DMS153 treated with DMSO at 0.1 percent for 48 hours (cell line): ENCODE results near the gene GNG7.
A peak's percentile ranks its signal among the peaks of the same experiment; 100 is the strongest.
"Not testable (repeated sequence)": the region's sequence is repeated elsewhere in the genome, so short reads cannot be mapped to it uniquely, and the experiment has no call there.

Source experiments
- DNase-seq: peaks from one replicate; lab custom pipeline; 2025; ENCODE audit not compliant: unreplicated experiment; lab: John Stamatoyannopoulos, UW

The GNG7 gene

DNA sequence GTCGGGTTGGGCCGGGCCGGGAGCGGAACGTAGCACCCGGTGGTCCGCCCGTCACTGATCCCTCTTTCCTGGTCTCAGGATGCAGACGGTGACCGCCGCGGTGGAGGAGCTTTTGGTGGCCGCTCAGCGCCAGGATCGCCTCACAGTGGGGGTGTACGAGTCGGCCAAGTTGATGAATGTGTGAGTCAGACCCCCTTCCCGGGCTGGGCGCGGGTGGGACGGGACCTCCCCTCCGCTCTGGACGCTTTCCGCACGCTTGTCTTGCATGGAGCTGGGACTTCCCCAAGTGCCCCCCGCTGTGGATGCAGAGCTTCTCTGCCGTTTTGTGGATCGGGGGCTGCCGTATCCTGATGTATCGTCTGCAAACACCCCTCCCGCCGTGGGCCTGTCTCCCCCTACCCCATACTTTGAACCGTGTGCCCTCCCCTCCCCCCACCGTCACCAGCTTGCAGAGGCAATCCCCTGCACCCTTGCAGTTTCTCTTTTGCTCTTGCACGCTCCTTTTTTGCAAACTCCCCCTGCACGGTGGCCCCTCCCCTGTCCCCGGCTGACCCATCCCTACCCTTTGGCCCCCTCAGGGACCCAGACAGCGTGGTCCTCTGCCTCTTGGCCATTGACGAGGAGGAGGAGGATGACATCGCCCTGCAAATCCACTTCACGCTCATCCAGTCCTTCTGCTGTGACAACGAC, 225.9 kb downstream of the GNG7 start:
- DNase-seq = no peak

DNA sequence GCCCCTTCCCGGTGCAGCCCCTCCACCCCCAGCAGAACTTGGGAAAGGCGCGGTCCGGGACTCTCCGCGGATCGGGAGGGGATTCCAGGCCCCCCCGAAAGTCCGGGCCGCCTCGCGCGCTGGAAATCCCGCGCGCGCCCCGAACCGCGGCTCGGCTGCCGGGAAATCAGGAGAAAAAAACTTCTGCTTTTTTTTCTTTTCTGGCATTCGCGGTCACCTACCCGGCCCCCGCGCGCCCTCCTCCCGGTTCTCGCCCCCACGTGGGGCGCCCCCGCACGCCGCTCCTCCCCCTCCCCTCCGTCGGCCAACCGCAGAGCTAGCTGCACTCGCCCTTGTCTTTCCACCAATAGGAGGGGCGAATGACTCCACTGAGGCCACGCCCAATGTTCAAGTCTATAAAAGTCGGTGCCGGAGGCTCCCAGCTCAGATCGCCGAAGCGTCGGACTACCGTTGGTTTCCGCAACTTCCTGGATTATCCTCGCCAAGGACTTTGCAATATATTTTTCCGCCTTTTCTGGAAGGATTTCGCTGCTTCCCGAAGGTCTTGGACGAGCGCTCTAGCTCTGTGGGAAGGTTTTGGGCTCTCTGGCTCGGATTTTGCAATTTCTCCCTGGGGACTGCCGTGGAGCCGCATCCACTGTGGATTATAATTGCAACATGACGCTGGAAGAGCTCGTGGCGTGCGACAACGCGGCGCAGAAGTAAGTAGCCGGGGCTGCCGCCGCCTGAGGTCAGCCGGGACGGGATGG, 226.6 kb downstream of the GNG7 start, which contains the start of gene GADD45B:
TSS of gene GADD45B (plus strand) at position 426 of the 749 bp plus-strand sequence. CDS start at position 658, 232 bp downstream.
- DNase-seq = peak; percentile 93

DNA sequence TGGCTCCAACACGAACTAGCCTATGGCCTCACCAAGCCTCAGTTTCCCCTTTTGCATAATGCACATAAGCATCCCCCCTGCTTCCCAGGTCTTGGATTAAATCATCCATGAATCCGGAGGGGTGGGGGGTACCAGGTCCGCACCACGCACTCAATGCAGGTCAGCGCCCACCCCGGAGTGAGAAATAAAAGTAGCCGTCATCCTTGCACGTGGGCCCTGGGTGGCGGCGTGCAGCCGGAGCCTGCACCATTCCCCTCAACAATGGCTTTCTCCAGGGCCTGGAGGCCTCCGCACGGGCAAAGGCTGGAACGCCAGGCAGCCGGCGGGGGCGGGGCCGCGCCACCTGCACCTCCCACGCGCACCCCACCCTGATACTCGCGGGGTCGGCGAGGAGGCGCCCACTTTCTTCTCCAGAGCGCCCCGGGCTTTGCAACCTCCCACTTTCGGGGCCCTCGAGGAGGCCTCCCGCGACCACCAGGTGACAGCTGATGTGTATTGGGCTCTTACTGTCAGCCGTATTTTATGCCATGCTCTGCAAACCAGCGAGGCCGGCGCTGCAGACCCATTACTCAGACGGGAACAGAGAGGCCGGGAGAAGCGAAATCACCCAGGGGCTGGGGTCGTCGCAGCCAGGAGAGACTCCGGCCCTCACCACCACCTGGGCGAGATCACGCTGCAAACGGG, 227.3 kb downstream of the GNG7 start:
- DNase-seq = no peak

DNA sequence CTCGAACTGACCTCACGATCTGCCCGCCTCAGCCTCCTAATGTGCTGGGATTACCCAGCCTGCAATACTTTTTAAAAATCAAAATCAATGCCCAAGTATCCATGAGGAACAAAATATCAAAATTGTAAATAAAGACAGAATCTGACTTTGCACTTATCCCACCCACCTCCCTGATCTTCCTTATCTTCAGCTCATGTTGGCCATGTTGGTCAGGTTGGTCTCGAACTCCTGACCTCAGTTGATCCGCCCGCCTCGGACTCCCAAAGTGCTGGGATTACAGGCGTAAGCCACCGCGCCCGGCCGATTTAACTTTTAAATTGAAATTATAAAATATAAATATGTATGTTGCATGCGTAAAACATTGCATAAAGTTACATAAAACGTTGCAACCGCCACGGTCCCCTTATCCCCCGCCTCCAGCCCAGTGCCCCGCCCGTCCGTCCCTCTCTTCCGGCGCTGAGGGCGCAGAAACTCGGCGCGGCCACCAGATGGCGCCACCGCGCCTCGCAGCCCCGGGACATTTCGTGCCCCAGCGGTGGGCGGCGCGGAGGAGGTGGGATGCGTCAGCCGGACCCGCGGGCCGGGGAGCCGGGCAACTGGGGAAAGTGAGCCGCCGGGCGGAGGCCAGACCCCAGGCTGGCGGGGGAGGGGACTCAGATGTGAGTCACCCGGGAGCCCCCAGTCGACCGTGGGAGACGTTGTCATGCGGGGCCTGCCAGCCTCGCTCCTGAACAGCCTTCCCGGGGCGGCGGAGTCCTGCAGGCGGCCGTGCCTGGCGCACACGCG, 228.1 kb downstream of the GNG7 start:
- peak; percentile 51 for DNase-seq

DNA sequence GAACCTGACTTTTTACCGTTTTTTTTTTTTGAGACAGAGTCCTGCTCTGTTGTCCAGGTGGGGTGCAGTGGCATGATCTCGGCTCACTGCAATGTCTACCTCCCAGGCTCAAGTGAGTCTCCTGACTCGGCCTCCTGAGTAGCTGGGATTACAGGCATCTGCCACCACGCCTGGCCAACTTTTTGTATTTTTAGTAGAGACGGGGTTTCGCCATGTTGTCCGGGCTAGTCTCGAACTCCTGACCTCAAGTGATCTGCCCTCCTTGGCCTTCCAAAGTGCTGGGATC, 232.6 kb downstream of the GNG7 start:
- DNase-seq = not testable (repeated sequence)

DNA sequence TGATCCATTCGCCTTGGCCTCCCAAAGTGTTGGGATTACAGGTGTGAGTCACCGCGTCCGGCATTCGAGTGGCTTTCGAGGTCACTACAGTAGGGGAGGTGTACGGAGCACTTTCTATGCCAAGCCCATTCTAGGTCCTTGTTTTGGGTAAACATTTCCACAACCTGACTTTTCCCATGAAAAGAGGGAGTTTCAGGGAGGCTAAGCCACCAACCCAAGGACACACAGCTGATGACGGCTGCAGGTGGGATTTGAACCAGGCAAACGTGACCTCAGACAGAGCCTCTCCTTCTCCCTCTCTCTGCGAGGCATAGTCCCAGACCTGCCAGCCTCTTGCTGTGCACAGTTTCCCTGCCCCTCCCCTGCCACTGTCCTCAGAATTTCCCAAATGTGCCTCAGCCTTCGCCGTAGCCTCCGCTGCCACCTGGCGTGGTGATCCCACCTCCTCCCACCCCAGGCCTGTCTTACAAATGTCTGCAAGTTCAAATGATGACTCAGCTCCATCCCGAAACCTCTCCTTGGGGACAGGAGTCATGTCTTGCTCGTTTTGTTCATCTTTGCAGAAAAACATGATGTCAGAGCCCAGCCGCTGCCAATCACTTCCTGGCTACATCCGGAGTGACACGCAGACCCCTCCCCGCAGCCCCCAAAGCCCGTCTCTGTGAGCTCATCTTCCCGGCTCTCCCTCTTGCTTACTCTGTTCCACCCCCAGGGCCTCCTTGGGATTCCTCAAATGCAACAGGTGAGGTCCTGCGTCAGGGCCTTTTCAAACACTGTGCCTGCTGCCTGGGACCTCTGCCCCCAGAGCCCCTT, 233.2 kb downstream of the GNG7 start:
- DNase-seq = no peak

DNA sequence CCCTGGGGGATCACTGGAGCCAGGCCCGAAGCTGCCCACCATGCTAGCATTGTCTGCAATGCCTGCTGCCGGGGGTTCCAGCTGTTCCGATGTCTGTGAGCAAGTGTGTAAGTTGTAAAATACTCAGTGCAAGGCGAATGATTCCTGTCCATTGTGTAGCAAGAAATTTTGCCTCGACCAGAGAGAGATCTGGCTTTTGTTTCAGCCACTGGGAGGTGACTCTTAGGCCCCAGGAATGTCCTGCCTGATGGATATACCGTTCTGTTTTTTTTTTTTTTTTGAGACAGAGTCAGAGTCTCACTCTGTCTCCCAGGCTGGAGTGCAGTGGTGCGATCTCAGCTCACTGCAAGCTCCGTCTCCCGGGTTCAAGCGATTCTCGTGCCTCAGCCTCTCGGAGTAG, 233.9 kb downstream of the GNG7 start:
- no peak for DNase-seq

DNA sequence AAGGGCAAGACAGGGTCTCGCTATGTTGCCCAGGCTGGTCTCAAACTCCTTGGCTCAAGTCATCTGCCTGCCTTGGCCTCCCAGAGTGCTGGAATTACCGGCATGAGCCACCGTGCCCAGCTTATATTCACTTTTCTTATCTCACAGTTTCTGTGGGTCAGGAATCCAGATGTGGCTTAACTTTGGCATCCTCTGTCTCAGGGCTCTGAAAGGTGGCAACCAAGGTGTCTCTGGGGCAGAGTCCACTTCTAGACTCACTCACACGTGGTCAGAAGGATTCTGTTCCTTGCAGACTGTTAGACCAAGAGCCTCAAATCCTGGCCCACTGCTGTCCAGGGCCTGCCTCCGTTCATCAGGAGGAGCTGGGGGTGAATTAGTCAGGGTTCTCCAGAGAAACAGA, 238.1 kb downstream of the GNG7 start:
- no peak for DNase-seq

DNA sequence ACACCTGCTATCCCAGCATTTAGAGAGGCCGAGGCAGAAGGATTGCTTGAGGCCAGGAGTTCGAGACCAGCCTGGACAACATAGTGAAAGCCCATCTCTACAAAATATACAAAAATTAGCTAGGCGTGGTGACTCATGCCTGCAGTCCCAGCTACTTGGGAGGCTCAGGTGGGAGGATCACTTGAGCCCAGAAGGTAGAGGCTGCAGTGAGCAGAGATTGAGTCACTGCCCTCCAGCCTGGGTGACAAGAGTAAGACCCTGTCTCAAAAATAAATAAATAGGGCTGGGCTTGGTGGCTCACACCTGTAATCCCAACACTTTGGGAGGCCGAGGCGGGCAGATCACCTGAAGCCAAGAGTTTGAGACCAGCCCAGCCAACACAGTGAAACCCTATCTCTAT, 238.8 kb downstream of the GNG7 start:
- DNase-seq = not testable (repeated sequence)

DNA sequence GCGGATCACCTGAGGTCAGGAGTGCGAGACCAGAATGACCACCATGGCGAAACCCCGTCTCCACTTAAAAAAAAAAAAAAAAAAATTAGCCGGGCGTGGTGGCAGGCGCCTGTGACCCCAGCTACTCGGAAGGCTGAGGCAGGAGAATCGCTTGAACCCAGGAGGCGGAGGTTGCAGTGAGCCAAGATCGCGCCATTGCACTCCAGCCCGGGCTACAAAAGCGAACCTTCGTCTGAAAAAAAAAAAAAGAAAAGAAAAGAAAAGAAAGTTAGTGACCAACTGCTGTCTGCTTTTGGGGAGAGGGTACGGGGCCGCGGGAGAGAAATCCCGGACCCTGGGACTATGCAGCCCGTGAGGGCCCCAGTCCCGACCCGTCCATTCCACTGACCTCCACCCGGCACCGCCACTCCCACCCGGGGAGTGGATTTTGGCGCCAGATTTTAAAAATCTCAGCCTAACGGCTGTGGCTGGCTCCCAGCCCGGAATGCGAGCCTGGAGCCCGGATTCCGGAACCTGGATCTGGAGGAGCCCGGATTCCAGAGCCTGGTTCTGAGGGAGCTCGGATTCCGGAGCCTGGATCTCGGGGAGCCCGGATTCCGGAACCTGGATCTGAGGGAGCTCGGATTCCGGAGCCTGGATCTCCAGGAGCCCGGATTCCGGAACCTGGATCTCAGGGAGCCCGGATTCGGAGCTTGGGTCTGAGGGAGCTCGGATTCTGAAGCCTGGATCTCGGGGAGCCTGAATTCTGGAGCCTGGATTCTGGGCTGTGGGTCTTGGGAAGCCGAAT, 239.7 kb downstream of the GNG7 start:
- peak; percentile 20 for DNase-seq

DNA sequence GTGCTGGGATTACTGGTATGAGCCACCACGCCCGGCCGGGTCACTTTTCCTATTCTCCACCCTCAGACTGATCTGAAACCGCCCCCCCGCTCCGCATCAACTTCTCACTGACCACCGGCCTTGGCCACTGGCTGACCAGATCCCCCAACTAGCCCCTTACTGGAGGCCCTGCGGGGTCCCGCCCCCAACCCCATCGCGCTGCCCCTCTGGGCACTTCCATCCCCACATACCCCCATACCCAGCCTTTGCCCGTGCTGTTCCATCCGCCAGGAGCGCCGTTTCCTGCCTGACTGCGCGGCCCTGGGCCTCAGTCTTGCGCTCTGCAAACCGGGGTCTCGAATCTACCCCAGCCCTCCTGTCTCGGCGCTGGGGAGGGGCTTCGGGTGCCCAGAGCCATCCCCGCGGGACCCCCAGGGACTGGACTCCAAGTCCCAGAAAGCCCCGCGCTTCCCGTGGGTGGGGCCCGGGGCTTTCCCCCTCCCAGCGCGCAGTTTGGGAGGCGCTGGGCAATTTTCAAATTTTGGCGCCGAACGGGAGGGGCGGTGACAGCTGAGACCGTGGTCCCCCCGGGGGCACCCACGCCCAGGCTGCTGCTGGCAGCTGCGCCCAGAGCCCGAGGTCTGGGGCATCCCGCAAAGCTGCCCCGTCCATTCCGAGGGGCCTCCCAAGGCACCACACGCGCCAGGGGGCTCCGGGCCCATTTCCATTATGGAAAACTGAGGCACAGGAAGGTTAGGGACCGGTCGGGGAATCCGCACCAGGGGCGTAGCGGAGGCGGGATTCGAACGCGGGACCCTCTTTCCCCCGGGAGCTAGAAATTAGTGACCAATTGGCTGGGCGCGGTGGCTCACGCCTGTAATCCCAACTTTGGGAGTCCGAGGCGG, 240.5 kb downstream of the GNG7 start:
- DNase-seq = peak; percentile 61
